Measurements from ENCODE around the gene OLA1. TPM values are rescaled to one million over a fixed set of nuclear protein-coding genes. Genes with fewer than 3 reads are reported as not detected.

The OLA1 gene
- total RNA-seq, 1 donor from 2014 or later = 104 TPM

GRCh38 chr2:174059178-174059883 is 189.0 kb downstream of the OLA1 start:
- TF ChIP-seq CTCF (conservative IDR thresholded peaks at IDR 0.05; ENCODE audit: low read depth, low read length) = no peak
- H3K4me3 ChIP-seq (ENCODE audit: low read depth, low read length) = no peak overlapping the region
- peak; percentile 58 for DNase-seq (ENCODE audit: low read depth)

GRCh38 chr2:174058456-174058855 is 189.9 kb downstream of the OLA1 start:
- no peak for DNase-seq (ENCODE audit: low read depth)
- no peak for TF ChIP-seq CTCF (conservative IDR thresholded peaks at IDR 0.05; ENCODE audit: low read depth, low read length)
- H3K4me3 ChIP-seq (ENCODE audit: low read depth, low read length) = no peak overlapping the region

GRCh38 chr2:174058026-174058425 is 190.3 kb downstream of the OLA1 start:
- no peak for TF ChIP-seq CTCF (conservative IDR thresholded peaks at IDR 0.05; ENCODE audit: low read depth, low read length)
- H3K4me3 ChIP-seq (ENCODE audit: low read depth, low read length) = no peak overlapping the region
- no peak for DNase-seq (ENCODE audit: low read depth)

- DNase-seq (ENCODE audit: low read depth) = no peak
- no peak for TF ChIP-seq CTCF (conservative IDR thresholded peaks at IDR 0.05; ENCODE audit: low read depth, low read length)
- H3K4me3 ChIP-seq (ENCODE audit: low read depth, low read length) = no peak overlapping the region
Observed at GRCh38 chr2:174054926-174055325, 193.4 kb downstream of the OLA1 start.

- no peak for TF ChIP-seq CTCF (conservative IDR thresholded peaks at IDR 0.05; ENCODE audit: low read depth, low read length)
- no peak for DNase-seq (ENCODE audit: low read depth)
- no peak overlapping the region for H3K4me3 ChIP-seq (ENCODE audit: low read depth, low read length)
Observed at GRCh38 chr2:174053355-174054151, 194.8 kb downstream of the OLA1 start.

- no peak for TF ChIP-seq CTCF (conservative IDR thresholded peaks at IDR 0.05; ENCODE audit: low read depth, low read length)
- no peak for DNase-seq (ENCODE audit: low read depth)
- H3K4me3 ChIP-seq (ENCODE audit: low read depth, low read length) = no peak overlapping the region
Observed at GRCh38 chr2:174052584-174052976, 195.8 kb downstream of the OLA1 start.

Data from epithelial cell of proximal tubule (primary cell).